WTC11 (cell line): Measurements from ENCODE around the gene RUNX1.

Experiments used
- CREB1 ChIP-seq: sonication (generic); formaldehyde crosslinking; IDR thresholded peaks from 2 replicates; pipeline ENCODE4 v1.8.0; 2023; ENCODE audit warnings: mild to moderate bottlenecking, missing genetic modification reagents
- MXD4 ChIP-seq: fragments of 250-450 bp; sonication (Bioruptor Pico); IDR thresholded peaks from 2 replicates; pipeline ENCODE4 v1.8.0; 2021; ENCODE audit warnings: mild to moderate bottlenecking, moderate library complexity, borderline replicate concordance
- NFYB ChIP-seq: sonication (generic); formaldehyde crosslinking; conservative IDR thresholded peaks from 2 replicates; pipeline ENCODE4 v1.8.0; 2022; ENCODE audit warnings: low read depth, missing genetic modification reagents
- SMAD3 ChIP-seq: sonication (generic); formaldehyde crosslinking; IDR thresholded peaks from 2 replicates; pipeline ENCODE4 v1.8.0; 2022; ENCODE audit warnings: missing genetic modification reagents, mild to moderate bottlenecking, borderline replicate concordance
- ZNF121 ChIP-seq: sonication (generic); formaldehyde crosslinking; IDR thresholded peaks from 2 replicates; pipeline ENCODE4 v1.8.0; 2023; ENCODE audit warnings: missing genetic modification reagents
- ZNF232 ChIP-seq: sonication (generic); formaldehyde crosslinking; IDR thresholded peaks from 2 replicates; pipeline ENCODE4 v1.8.0; 2022; ENCODE audit warnings: mild to moderate bottlenecking, missing genetic modification reagents
- TF ChIP-seq, protein P1 (sequence below): fragments of 250-450 bp; sonication (Bioruptor Pico); IDR thresholded peaks from 2 replicates; pipeline ENCODE4 v2.1.2; 2022; ENCODE audit warnings: mild to moderate bottlenecking, moderate library complexity
- TF ChIP-seq, protein P2 (sequence below): fragments of 200-600 bp; IDR thresholded peaks from 2 replicates; pipeline ENCODE4 v1.8.0; 2022; ENCODE audit warnings: antibody characterized with exemption
- TF ChIP-seq, protein P3 (sequence below): sonication (generic); formaldehyde crosslinking; IDR thresholded peaks from 2 replicates; pipeline ENCODE4 v1.8.1; 2022; ENCODE audit warnings: low read depth, missing genetic modification reagents, borderline replicate concordance
- TF ChIP-seq, protein P4 (sequence below): sonication (generic); formaldehyde crosslinking; conservative IDR thresholded peaks from 2 replicates; pipeline ENCODE4 v1.8.1; 2023; ENCODE audit warnings: mild to moderate bottlenecking, low read depth, missing genetic modification reagents, moderate library complexity

DNA sequence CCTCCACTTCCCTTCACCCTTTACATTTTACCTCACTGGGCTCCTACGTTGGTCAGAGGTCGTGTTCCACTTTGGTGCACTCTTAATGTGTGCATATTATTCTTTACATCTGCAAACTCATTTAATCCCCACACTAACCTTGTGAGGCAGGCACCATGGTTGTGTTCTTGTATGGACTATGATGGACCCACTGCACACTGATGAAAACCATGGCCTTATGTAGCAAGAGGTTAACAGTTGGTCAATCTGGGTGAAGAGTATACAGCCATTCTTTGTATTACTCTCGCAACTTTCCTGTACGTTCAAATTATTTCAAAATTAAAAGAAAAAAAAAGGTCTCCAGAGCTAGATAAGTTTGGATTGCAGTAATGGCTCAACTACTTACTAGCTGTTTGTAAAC, 78.5 kb downstream of the RUNX1 start:
- TF ChIP-seq, protein P1, sequence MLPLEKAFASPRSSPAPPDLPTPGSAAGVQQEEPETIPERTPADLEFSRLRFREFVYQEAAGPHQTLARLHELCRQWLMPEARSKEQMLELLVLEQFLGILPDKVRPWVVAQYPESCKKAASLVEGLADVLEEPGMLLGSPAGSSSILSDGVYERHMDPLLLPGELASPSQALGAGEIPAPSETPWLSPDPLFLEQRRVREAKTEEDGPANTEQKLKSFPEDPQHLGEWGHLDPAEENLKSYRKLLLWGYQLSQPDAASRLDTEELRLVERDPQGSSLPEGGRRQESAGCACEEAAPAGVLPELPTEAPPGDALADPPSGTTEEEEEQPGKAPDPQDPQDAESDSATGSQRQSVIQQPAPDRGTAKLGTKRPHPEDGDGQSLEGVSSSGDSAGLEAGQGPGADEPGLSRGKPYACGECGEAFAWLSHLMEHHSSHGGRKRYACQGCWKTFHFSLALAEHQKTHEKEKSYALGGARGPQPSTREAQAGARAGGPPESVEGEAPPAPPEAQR (CRISPR knock-in tag) = no peak
- TF ChIP-seq, protein P2, sequence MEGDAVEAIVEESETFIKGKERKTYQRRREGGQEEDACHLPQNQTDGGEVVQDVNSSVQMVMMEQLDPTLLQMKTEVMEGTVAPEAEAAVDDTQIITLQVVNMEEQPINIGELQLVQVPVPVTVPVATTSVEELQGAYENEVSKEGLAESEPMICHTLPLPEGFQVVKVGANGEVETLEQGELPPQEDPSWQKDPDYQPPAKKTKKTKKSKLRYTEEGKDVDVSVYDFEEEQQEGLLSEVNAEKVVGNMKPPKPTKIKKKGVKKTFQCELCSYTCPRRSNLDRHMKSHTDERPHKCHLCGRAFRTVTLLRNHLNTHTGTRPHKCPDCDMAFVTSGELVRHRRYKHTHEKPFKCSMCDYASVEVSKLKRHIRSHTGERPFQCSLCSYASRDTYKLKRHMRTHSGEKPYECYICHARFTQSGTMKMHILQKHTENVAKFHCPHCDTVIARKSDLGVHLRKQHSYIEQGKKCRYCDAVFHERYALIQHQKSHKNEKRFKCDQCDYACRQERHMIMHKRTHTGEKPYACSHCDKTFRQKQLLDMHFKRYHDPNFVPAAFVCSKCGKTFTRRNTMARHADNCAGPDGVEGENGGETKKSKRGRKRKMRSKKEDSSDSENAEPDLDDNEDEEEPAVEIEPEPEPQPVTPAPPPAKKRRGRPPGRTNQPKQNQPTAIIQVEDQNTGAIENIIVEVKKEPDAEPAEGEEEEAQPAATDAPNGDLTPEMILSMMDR = no peak
- TF ChIP-seq ZNF121 (CRISPR knock-in tag) (no peak), ZNF232 (no peak), CREB1 (no peak), NFYB (CRISPR knock-in tag) (no peak), MXD4 (CRISPR knock-in tag) (no peak), SMAD3 (CRISPR knock-in tag) (no peak)
- TF ChIP-seq, protein P3, sequence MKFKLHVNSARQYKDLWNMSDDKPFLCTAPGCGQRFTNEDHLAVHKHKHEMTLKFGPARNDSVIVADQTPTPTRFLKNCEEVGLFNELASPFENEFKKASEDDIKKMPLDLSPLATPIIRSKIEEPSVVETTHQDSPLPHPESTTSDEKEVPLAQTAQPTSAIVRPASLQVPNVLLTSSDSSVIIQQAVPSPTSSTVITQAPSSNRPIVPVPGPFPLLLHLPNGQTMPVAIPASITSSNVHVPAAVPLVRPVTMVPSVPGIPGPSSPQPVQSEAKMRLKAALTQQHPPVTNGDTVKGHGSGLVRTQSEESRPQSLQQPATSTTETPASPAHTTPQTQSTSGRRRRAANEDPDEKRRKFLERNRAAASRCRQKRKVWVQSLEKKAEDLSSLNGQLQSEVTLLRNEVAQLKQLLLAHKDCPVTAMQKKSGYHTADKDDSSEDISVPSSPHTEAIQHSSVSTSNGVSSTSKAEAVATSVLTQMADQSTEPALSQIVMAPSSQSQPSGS = no peak
- TF ChIP-seq, protein P4, sequence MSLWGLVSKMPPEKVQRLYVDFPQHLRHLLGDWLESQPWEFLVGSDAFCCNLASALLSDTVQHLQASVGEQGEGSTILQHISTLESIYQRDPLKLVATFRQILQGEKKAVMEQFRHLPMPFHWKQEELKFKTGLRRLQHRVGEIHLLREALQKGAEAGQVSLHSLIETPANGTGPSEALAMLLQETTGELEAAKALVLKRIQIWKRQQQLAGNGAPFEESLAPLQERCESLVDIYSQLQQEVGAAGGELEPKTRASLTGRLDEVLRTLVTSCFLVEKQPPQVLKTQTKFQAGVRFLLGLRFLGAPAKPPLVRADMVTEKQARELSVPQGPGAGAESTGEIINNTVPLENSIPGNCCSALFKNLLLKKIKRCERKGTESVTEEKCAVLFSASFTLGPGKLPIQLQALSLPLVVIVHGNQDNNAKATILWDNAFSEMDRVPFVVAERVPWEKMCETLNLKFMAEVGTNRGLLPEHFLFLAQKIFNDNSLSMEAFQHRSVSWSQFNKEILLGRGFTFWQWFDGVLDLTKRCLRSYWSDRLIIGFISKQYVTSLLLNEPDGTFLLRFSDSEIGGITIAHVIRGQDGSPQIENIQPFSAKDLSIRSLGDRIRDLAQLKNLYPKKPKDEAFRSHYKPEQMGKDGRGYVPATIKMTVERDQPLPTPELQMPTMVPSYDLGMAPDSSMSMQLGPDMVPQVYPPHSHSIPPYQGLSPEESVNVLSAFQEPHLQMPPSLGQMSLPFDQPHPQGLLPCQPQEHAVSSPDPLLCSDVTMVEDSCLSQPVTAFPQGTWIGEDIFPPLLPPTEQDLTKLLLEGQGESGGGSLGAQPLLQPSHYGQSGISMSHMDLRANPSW (CRISPR knock-in tag) = no peak
